H1 (cell line): ENCODE data around the gene CHST10. TPM values are rescaled to one million over a fixed set of nuclear protein-coding genes. Genes with fewer than 3 reads are reported as not detected.

Experiments used
- CTCF ChIA-PET: fragments of 300-600 bp; sonication (Branson Sonifier 250); formaldehyde crosslinking; loops from one replicate; lab custom pipeline; 2021; ENCODE audit not compliant: partially characterized antibody; lab: Charles Lee
- POLR2A ChIA-PET: fragments of 300-600 bp; sonication (Branson Sonifier 250); formaldehyde crosslinking; loops from one replicate; lab custom pipeline; 2021; ENCODE audit warnings: inconsistent platforms; ENCODE audit not compliant: partially characterized antibody; lab: Charles Lee
- DNase-seq, 2 experiments: peaks; one replicate each; pipeline versions ENCODE4 v3.0.0 to v3.0.0-alpha.2; 2010 to 2022; ENCODE audit warnings: low spot score in 2 of 2, low read depth in 1 of 2, mixed read lengths in 1 of 2
- FAIRE-seq: peaks from 2 replicates; lab custom pipeline; 2011; peaks lifted over from hg19 to GRCh38; lab: Jason Lieb, UNC
- H2AFZ ChIP-seq: 2 replicates; pipeline ENCODE4 v1.8.1; 2012; ENCODE audit warnings: low read length, inconsistent platforms
- H2AK5ac ChIP-seq: 2 replicates; pipeline ENCODE4 v1.6.1; 2013; ENCODE audit warnings: low read depth, low read length
- H2BK120ac ChIP-seq: replicated peaks from 2 replicates; pipeline ENCODE3; 2013; ENCODE audit warnings: low read depth, low read length, inconsistent platforms
- H2BK12ac ChIP-seq: 2 replicates; pipeline ENCODE4 v1.6.1; 2013; ENCODE audit warnings: low read depth, low read length
- H2BK15ac ChIP-seq: 2 replicates; pipeline ENCODE4 v1.6.1; 2013; ENCODE audit warnings: low read length
- H2BK20ac ChIP-seq: 2 replicates; pipeline ENCODE4 v1.6.1; 2013; ENCODE audit warnings: low read length
- H2BK5ac ChIP-seq: 2 replicates; pipeline ENCODE4 v1.6.1; 2013; ENCODE audit warnings: low read depth, low read length
- H3K14ac ChIP-seq: 2 replicates; pipeline ENCODE4 v1.6.1; 2013; ENCODE audit warnings: inconsistent platforms; ENCODE audit not compliant: insufficient read length
- H3K18ac ChIP-seq: 2 replicates; pipeline ENCODE4 v1.6.1; 2013; ENCODE audit warnings: low read length; ENCODE audit errors: extremely low read depth
- H3K23ac ChIP-seq: 2 replicates; pipeline ENCODE4 v1.6.1; 2013; ENCODE audit warnings: inconsistent platforms; ENCODE audit not compliant: insufficient read length
- H3K23me2 ChIP-seq: 2 replicates; pipeline ENCODE4 v1.6.1; 2013; ENCODE audit warnings: low read depth, low read length
- H3K27ac ChIP-seq: 2 replicates; pipeline ENCODE4 v1.6.1; 2011; ENCODE audit warnings: low read depth, low read length, inconsistent platforms
- H3K27me3 ChIP-seq, 4 experiments: replicated peaks in 1 of 4; 1 replicate in 1 of 4; 2 replicates in 3 of 4; pipeline versions ENCODE4 v1.6.1 to v1.8.1; 2011 to 2013; ENCODE audit warnings: low read length in 3 of 4, mild to moderate bottlenecking in 3 of 4, inconsistent platforms in 2 of 4, mixed read lengths in 2 of 4, moderate library complexity in 1 of 4; ENCODE audit not compliant: control insufficient read depth in 3 of 4, insufficient read depth in 3 of 4; ENCODE audit errors: extremely low read depth in 1 of 4
- H3K36me3 ChIP-seq, 4 experiments: 2 replicates each; pipeline versions ENCODE4 v1.6.1 to v1.8.1; 2011 to 2013; ENCODE audit warnings: mild to moderate bottlenecking in 4 of 4, low read length in 3 of 4, moderate library complexity in 2 of 4, control low read depth in 1 of 4, inconsistent platforms in 1 of 4; ENCODE audit not compliant: insufficient read depth in 4 of 4, control insufficient read depth in 2 of 4
- H3K4ac ChIP-seq: replicated peaks from 2 replicates; pipeline ENCODE3; 2013; ENCODE audit warnings: low read length, low read depth, mixed read lengths, inconsistent platforms; ENCODE audit not compliant: insufficient read length
- H3K4me1 ChIP-seq, 4 experiments: replicated peaks in 1 of 4; 1 replicate in 1 of 4; 2 replicates in 3 of 4; pipeline versions ENCODE4 v1.6.1 to v1.8.1; 2011 to 2013; ENCODE audit warnings: low read length in 3 of 4, inconsistent platforms in 2 of 4, mixed read lengths in 1 of 4; ENCODE audit not compliant: insufficient read depth in 4 of 4, control insufficient read depth in 3 of 4
- H3K4me2 ChIP-seq, 2 experiments: 2 replicates each; pipeline versions ENCODE4 v1.6.1 to v1.8.1; 2011 to 2013; ENCODE audit warnings: low read depth in 2 of 2, low read length in 2 of 2, control low read depth in 1 of 2, inconsistent platforms in 1 of 2, mild to moderate bottlenecking in 1 of 2; ENCODE audit not compliant: insufficient read depth in 1 of 2
- H3K4me3 ChIP-seq, 4 experiments: fragments of 200-600, 300-600 bp in 1 of 4; sonication (generic), shearing (Covaris generic), sonication (Bioruptor Twin) in 1 of 4; 2 replicates each; pipeline versions ENCODE4 v1.5.1 to v1.8.1; 2011 to 2016; ENCODE audit warnings: low read length in 4 of 4, low read depth in 3 of 4, control low read depth in 2 of 4, inconsistent platforms in 2 of 4, mild to moderate bottlenecking in 2 of 4, mixed read lengths in 1 of 4, moderate library complexity in 1 of 4; ENCODE audit not compliant: insufficient read depth in 2 of 4; ENCODE audit errors: extremely low read depth in 1 of 4
- H3K56ac ChIP-seq: replicated peaks from 2 replicates; pipeline ENCODE3; 2013; ENCODE audit warnings: low read depth, mild to moderate bottlenecking, mixed read lengths, low read length, inconsistent platforms; ENCODE audit not compliant: insufficient read length
- H3K79me1 ChIP-seq: 2 replicates; pipeline ENCODE4 v1.6.1; 2013; ENCODE audit warnings: low read depth, low read length, control low read depth
- H3K79me2 ChIP-seq, 2 experiments: 2 replicates each; pipeline versions ENCODE4 v1.6.1 to v1.8.1; 2012 to 2013; ENCODE audit warnings: low read length in 2 of 2, mild to moderate bottlenecking in 2 of 2, inconsistent platforms in 1 of 2; ENCODE audit not compliant: insufficient read depth in 2 of 2, control insufficient read depth in 1 of 2
- H3K9ac ChIP-seq, 4 experiments: replicated peaks in 1 of 4; 1 replicate in 1 of 4; 2 replicates in 3 of 4; pipeline versions ENCODE4 v1.6.1 to v1.8.1; 2011 to 2013; ENCODE audit warnings: low read depth in 3 of 4, low read length in 3 of 4, control low read depth in 2 of 4, mild to moderate bottlenecking in 2 of 4, moderate library complexity in 2 of 4, inconsistent platforms in 1 of 4; ENCODE audit errors: extremely low read depth in 1 of 4
- H3K9me3 ChIP-seq, 2 experiments: 2 replicates each; pipeline versions ENCODE4 v1.6.1 to v1.8.1; 2012 to 2013; ENCODE audit warnings: mild to moderate bottlenecking in 2 of 2, moderate library complexity in 2 of 2, control low read depth in 1 of 2, inconsistent platforms in 1 of 2, low read depth in 1 of 2, low read length in 1 of 2, mixed read lengths in 1 of 2; ENCODE audit not compliant: insufficient read depth in 2 of 2
- H4K20me1 ChIP-seq, 2 experiments: replicated peaks in 1 of 2; 2 replicates each; pipeline versions ENCODE3 to v1.8.1; 2011 to 2013; ENCODE audit warnings: inconsistent platforms in 2 of 2, low read length in 2 of 2, mild to moderate bottlenecking in 1 of 2; ENCODE audit not compliant: insufficient read depth in 2 of 2, control insufficient read depth in 1 of 2
- H4K5ac ChIP-seq: 2 replicates; pipeline ENCODE4 v1.6.1; 2013; ENCODE audit warnings: low read length, low read depth, mixed read lengths, inconsistent platforms; ENCODE audit not compliant: insufficient read length
- H4K8ac ChIP-seq: 2 replicates; pipeline ENCODE4 v1.8.0; 2013; ENCODE audit warnings: mild to moderate bottlenecking, moderate library complexity, low read length, inconsistent platforms; ENCODE audit not compliant: insufficient read depth; ENCODE audit errors: extremely low read depth
- H4K91ac ChIP-seq: replicated peaks from 2 replicates; pipeline ENCODE3; 2013; ENCODE audit warnings: low read length, mixed read lengths, inconsistent platforms; ENCODE audit not compliant: insufficient read length
- POLR2AphosphoS5 ChIP-seq: IDR thresholded peaks from 2 replicates; pipeline ENCODE4 v1.6.1; 2011; ENCODE audit warnings: low read depth, low read length
- RAD21 ChIP-seq, 2 experiments: IDR thresholded peaks in 1 of 2; conservative IDR thresholded peaks in 1 of 2; 2 replicates each; pipeline ENCODE4 v1.6.1; 2011; ENCODE audit warnings: low read depth in 2 of 2, low read length in 2 of 2, improper control_type of control experiment in 1 of 2, inconsistent platforms in 1 of 2, mild to moderate bottlenecking in 1 of 2, moderate library complexity in 1 of 2
- RBBP5 ChIP-seq: IDR thresholded peaks from 2 replicates; pipeline ENCODE4 v1.7.1; 2012; ENCODE audit warnings: low read depth, mild to moderate bottlenecking, inconsistent platforms, low read length, moderate library complexity, borderline replicate concordance
- YY1 ChIP-seq: IDR thresholded peaks from 2 replicates; pipeline ENCODE4 v1.6.1; 2011; ENCODE audit warnings: low read depth, mild to moderate bottlenecking, low read length
- WGBS, 2 experiments: shearing (Covaris generic) in 1 of 2; methylation state at CpG; one replicate each; pipeline versions ENCODE4 v1.1.6 to v1.1.7; 2013 to 2015; ENCODE audit warnings: low lambda C conversion rate in 2 of 2, mixed read lengths in 2 of 2, inconsistent platforms in 1 of 2, low coverage in 1 of 2, missing lambda C conversion rate in 1 of 2; ENCODE audit not compliant: insufficient replicate concordance in 2 of 2, insufficient coverage in 1 of 2, insufficient read length in 1 of 2; ENCODE audit errors: extremely low coverage in 1 of 2, missing lambda C conversion rate in 1 of 2; 5-methylcytosine and 5-hydroxymethylcytosine counted together
- polyA plus RNA-seq, 7 experiments: library from polyadenylated mRNA; depleted of rRNA in 3 of 7; stranded (reverse) in 5 of 7; unstranded in 2 of 7; fragments of >200 nt in 5 of 7; fragments of 200-250 nt in 2 of 7; gene quantifications; 1 replicate in 5 of 7; 2 replicates in 1 of 7; 4 replicates in 1 of 7; pipeline versions ENCODE4 v1.2.1 to v1.2.3, GENCODE V29; 2011 to 2013; ENCODE audit warnings: missing spikeins in 2 of 7, mixed read lengths in 2 of 7
- total RNA-seq: library from RNA; stranded (reverse); fragmentation: NEBNext Ultra II Directional; extraction: Animal tissue kit (Norgen Biotek cat#: 25700); gene quantifications from 2 replicates; pipeline ENCODE4 v1.2.1, GENCODE V29; 2021
- TF ChIP-seq, protein P1 (sequence below), 3 experiments: IDR thresholded peaks; 1 replicate in 2 of 3; 2 replicates in 1 of 3; pipeline versions ENCODE4 v1.5.1 to v1.6.1; 2011; ENCODE audit warnings: low read length in 3 of 3, mild to moderate bottlenecking in 3 of 3, inconsistent platforms in 2 of 3, low read depth in 1 of 3, moderate library complexity in 1 of 3; ENCODE audit not compliant: insufficient read depth in 1 of 3; ENCODE audit errors: control extremely low read depth in 1 of 3

The CHST10 gene
- total and polyA plus RNA-seq, 2 of the 8 experiments (the other 6 are each of a cell fraction or from before 2014, with no cell fraction given) = 27.3 to 29.1 TPM

GRCh38 chr2:100381240-100381639 lies 36.2 kb downstream of the CHST10 start:
- no peaks in the 10 kb centered on the region for H3K27me3 ChIP-seq
- no peak overlapping the region for H4K5ac ChIP-seq
- no peak overlapping the region for H2BK15ac ChIP-seq
- H2AK5ac ChIP-seq = no peak overlapping the region
- H2BK12ac ChIP-seq = no peak overlapping the region
- TF ChIP-seq RBBP5 (no peak), RAD21 (IDR thresholded peaks at IDR 0.05 in 1 of 2, conservative IDR thresholded peaks at IDR 0.05 in 1 of 2; ENCODE audit: low read depth in 2 of 2, low read length in 2 of 2) (peak; percentile 81 to 87), YY1 (0 out of 2 replicates have a peak, but pooled peaks have one; percentile 27), POLR2AphosphoS5 (no peak)
- TF ChIP-seq, protein P1, sequence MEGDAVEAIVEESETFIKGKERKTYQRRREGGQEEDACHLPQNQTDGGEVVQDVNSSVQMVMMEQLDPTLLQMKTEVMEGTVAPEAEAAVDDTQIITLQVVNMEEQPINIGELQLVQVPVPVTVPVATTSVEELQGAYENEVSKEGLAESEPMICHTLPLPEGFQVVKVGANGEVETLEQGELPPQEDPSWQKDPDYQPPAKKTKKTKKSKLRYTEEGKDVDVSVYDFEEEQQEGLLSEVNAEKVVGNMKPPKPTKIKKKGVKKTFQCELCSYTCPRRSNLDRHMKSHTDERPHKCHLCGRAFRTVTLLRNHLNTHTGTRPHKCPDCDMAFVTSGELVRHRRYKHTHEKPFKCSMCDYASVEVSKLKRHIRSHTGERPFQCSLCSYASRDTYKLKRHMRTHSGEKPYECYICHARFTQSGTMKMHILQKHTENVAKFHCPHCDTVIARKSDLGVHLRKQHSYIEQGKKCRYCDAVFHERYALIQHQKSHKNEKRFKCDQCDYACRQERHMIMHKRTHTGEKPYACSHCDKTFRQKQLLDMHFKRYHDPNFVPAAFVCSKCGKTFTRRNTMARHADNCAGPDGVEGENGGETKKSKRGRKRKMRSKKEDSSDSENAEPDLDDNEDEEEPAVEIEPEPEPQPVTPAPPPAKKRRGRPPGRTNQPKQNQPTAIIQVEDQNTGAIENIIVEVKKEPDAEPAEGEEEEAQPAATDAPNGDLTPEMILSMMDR (IDR thresholded peaks at IDR 0.05; ENCODE audit: control extremely low read depth in 1 of 3, insufficient read depth in 1 of 3, low read depth in 1 of 3, low read length in 3 of 3) = peak; percentile 28 to 90 (median 87)
- H4K20me1 ChIP-seq = no peaks in the 10 kb centered on the region
- H3K56ac ChIP-seq = no peak overlapping the region
- CTCF ChIA-PET = interaction anchor here (0.8 to 7.0 kb wide), 27 partner anchors 9 to 822 kb away, joined by 3 to 139 read pairs (median 4); no protein-coding TSS in a partner anchor
- no peaks in the 10 kb centered on the region for H3K4me1 ChIP-seq
- H3K23me2 ChIP-seq = no peaks in the 10 kb centered on the region
- no peak overlapping the region for H3K9ac ChIP-seq
- H2BK20ac ChIP-seq = no peak overlapping the region
- H2BK120ac ChIP-seq = no peak overlapping the region
- FAIRE-seq (peak; percentile 88), DNase-seq (peak; percentile 67 to 97)
- H2BK5ac ChIP-seq = no peak overlapping the region
- no peak overlapping the region for H3K27ac ChIP-seq
- H3K18ac ChIP-seq = no peak overlapping the region
- H2AFZ ChIP-seq = no peak overlapping the region
- no peaks in the 10 kb centered on the region for H3K79me2 ChIP-seq
- no peaks in the 10 kb centered on the region for H3K79me1 ChIP-seq
- H3K23ac ChIP-seq = no peak overlapping the region
- H3K4me2 ChIP-seq = no peak overlapping the region
- H3K14ac ChIP-seq = no peak overlapping the region
- H3K36me3 ChIP-seq = no peaks in the 10 kb centered on the region
- H4K91ac ChIP-seq = no peak overlapping the region
- H3K4ac ChIP-seq = no peak overlapping the region
- H3K9me3 ChIP-seq = no peaks in the 10 kb centered on the region
- 73% methylated on average over 4 of the region's 4 CpGs; no CpG with 5 or more reads in 1 of the 2 experiments for WGBS, 2 experiments
- POLR2A ChIA-PET = interaction anchor here (1.1 to 1.7 kb wide), 2 partner anchors 27 to 119 kb away, joined by 3 read pairs; no protein-coding TSS in a partner anchor
- H4K8ac ChIP-seq = no peak overlapping the region
- H3K4me3 ChIP-seq = no peak overlapping the region
